D341Med (cell line): Measurements from ENCODE around the gene NKD2.

Experiments used
- DNase-seq: peaks from one replicate; pipeline ENCODE4 v3.0.0; 2012; ENCODE audit warnings: low spot score

NKD2 gene

DNA sequence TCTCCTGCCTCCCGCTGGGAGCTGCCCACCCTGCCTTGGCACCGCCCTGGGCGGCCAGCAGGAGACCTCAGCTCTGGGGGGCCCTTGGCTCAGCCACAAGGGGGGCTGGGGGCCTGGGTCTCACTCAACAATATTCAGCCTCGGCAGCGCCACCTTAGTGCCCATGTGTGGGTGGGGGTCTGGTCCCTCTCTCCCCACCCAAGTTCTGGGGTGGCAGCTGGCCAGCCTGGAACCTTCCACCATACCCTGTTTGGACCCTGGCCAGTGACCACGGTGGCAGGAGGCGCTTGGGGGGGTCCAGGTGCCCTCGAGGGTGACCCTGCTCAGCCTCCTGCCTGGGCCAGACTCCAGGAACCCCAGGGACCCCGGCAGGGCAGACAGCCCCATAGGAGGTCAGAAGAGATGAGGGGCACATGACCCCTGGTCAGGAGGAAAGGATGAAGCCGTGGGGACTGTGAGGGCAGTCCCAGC lies 22.2 kb downstream of the NKD2 start:
- no peak for DNase-seq

- DNase-seq: no peak
Measured at GRCh38 chr5:1031306-1031959, 22.8 kb downstream of the NKD2 start.

GRCh38 chr5:1032011-1032410 lies 23.4 kb downstream of the NKD2 start:
- DNase-seq: no peak

DNA sequence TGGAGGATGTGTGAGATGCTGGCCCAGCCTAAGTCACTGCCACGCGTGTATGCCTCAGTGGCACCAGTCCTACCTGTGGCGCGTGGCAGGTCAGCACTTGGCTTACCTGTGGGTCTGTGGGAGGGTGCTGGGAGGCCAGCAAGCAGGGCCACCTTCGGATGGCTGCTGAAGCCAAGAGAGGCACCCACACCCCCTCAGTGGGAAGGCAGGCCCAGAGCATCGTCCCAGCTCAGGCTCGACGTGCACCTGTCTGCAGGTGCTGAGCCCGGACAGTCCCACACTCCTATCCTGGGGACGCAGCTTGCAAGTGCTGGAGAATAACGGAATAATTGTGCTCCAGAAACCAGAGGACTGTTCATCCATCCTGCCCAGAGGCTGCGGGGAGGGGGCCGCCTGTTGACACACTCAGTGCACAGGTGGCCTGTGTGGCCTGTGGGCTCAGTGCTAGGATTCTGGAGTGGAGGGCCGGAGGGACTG lies 24.0 kb downstream of the NKD2 start:
- no peak for DNase-seq

GRCh38 chr5:1033178-1033577 lies 24.6 kb downstream of the NKD2 start:
- no peak for DNase-seq

DNA sequence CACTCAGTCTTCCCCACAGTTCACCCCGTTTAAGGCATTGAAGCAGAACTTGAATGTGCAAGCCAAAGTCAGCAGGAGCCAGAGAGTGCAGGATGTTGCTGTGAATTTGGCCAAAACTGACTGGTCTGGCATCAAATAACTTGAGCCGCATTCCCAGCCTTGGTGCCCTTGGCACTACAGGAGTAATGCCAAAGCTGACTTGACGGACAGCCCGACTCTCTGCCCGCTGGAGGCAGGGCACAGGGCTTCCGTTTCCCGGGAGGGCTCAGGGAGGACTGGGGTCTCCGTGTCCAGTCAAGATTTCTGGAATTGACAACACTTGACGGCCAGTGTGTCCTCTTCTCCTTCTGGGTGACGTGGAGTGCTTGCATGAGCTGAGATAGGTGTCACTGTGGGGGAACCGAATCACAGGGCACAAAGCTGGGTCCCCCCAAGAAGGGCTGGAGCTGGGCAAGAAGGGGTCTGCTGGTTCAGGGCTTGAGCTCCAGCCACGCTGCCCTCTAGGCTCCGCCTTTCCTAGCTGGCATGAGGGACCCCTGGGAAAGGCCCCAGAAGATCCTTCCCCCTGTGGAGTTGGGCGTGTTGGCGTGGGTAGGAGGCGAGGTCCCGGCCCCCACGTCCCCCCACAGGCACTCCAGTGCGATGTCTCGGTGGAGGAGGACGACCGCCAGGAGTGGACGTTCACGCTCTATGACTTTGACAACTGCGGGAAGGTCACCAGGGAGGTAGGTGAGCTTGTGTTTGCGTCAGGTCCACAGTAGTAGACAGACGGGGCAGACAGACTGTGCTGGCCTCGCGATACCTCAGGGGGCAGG lies 25.2 kb downstream of the NKD2 start:
- DNase-seq: no peak

GRCh38 chr5:1034421-1034905 lies 25.9 kb downstream of the NKD2 start:
- no peak for DNase-seq

GRCh38 chr5:1034986-1035385 lies 26.4 kb downstream of the NKD2 start:
- DNase-seq: no peak

DNA sequence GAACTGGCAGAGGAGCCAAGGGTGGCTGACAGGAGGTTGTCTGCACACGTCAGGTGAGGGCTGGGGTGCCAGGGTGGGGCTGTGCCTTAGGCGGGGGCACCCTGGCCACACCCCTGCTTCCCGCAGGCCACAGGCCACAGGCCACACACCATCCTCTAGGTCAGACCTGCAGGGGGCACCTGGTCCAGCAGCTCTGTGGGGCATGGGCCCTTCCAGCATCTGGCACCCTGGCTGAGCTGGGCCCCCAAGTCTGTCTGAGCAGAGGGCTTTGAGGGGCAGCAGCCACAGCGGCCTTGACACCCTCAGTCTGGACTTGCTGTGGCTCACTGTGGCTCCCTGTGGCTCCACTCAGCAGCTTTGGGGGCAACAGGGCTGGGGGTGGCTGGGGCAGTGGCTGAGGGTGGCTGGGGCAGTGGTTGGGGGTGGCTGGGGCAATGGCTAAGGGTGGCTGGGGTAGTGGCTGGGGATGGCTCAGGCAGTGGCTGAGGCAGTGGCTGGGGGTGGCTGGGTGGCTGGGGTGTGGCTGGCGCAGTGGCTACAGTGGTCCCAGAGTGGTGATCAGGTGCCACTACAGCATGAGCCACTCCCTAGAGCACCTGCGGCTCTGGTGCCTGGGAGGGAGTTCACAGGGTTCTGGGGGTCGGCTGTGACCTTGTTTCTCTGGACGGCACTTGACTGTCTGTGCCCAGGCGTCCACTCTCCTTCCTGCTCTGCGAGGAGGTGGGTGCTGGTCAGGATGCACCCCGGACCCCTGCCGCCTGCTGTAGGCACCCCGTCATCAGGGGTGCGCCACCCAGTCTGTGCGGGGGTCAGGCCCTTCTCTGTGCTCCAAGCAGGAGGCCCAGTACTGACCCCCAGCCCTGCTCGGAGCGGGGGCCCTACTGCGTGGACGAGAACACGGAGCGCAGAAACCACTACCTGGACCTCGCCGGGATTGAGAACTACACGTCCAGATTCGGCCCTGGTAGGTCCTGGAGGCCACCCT lies 27.1 kb downstream of the NKD2 start:
- DNase-seq: no peak

GRCh38 chr5:1036504-1037122 lies 28.0 kb downstream of the NKD2 start:
- no peak for DNase-seq

DNA sequence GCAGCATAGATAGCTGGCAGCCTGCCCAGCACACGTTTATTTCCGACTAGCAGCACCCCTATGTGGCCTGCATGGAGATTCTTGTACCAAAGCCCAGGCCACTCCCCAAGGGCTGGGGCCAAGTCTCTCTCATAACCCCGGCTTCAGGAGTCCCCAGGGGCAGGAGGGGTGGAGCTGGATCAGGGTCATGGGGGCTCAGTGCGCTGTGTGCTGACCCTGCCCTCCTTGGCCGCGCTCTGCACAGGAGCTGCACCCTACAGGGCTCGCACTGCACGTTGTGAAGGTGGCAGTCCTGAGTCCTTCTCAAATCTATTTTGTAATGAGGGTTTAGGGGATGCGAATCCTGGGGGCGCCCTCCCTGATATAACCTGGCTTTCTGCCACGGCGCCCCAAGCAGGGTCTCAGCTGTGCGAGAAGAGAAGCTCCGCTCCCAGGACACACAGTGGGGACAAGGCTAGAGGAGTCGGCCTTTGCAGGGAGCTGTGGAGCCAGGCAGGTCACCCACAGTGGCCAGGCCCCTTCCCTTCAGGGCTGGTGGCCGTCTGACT lies 28.6 kb downstream of the NKD2 start:
- DNase-seq: no peak

DNA sequence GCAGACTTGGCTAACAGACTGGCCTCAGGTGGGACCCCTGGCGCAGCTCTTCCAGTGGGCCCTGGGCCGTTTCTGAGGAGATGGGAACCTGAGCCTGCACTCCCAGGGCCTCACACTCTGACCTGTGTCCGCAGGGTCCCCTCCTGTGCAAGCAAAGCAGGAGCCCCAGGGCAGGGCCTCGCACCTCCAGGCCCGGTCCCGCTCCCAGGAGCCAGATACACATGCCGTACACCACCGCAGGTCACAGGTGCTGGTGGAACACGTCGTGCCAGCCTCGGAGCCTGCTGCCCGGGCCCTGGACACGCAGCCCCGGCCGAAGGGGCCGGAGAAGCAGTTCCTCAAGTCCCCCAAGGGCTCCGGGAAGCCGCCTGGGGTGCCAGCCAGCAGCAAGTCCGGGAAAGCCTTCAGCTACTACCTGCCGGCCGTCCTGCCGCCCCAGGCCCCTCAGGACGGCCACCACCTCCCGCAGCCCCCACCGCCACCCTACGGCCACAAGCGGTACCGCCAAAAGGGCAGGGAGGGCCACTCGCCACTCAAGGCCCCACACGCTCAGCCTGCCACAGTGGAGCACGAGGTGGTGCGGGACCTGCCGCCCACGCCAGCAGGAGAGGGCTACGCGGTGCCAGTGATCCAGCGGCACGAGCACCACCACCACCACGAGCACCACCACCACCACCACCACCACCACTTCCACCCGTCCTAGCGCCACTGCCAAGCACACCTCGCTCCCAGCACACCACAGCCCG lies 29.2 kb downstream of the NKD2 start:
- DNase-seq: no peak

- no peak for DNase-seq
Measured at GRCh38 chr5:1038417-1039209, 30.0 kb downstream of the NKD2 start.

DNA sequence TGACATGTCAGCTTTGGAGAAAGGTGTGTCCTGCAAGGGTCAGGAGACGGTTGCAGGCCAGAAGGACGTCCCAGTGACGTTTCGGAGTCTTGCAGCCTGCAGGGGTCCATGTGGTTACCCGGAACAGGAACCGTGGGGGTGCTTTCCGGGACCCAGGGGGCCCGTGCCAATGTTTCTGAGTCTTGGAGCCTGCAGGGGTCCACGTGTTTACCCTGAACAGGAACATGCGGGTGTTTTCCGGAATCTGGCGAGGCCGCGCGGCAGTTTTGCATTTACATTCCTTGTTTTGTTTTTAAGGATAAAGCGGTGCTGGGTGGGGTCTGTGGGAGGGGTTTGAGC lies 30.6 kb downstream of the NKD2 start:
- DNase-seq: no peak

DNA sequence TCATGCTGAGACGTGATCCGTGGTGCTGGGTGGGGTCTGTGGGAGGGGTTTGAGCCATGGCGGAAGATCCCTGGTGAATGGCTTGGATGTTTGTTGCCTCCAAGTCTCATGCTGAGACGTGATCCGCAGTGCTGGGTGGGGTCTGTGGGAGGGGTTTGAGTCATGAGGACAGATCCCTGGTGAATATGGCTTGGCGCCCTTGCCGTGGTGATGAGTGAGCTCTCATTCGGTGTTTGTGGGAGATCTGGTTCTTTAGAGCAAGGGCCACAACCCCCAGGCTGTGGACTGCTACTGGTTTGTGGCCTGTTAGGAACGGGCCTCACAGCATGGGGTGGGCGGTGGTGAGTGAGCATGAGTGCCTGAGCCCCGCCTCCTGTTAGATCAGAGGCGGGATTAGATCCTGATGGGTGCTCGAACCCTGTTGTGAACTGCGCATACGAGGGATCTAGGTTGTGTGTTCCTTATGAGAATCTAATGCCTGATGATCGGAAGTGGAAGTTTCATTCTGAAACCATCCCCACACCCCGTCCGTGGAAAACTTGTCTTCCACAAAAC lies 31.2 kb downstream of the NKD2 start:
- no peak for DNase-seq

DNA sequence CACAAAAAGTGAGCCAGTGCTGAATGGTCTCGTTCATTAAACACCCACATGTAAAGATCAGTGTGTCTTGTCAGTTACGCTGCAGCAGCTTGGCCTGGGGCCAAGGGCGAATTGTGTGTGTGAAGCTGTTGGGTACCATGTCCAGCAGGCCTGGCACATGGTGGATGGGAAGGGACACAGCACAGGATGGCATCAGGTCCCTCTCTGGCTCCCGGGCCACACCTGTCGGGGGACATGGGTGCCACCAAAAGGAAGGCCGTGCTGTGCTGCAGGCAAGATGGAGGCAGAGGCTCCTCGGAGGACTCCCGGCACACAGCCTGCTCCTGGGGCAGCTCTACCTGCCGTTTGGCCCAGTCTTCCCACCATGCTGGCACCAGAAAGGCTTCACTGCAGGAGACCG lies 32.0 kb downstream of the NKD2 start:
- DNase-seq: no peak

GRCh38 chr5:1041225-1042143 lies 32.9 kb downstream of the NKD2 start:
- no peak for DNase-seq

DNA sequence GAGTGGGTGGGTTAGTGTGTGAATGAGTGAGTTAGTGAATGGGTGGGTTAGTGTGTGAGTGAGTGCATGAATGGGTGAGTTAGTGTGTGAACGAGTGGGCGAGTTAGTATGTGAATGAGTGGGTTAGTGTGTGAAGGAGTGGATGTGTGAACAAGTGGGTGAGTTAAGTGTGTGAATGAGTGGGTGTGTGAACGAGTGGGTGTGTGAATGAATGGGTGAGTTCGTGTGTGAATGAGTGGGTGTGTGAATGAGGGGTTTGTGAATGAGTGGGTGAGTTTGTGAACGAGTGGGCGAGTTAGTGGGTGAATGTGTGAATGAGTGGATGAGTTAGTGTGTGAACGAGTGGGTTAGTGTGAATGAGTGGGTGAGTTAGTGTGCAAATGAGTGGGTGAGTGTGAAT lies 34.0 kb downstream of the NKD2 start:
- no peak for DNase-seq
